ENCODE measurements around the gene NBPF20.
A peak's percentile ranks its signal among the peaks of the same experiment; 100 is the strongest.
"Not testable (repeated sequence)": the region's sequence is repeated elsewhere in the genome, so short reads cannot be mapped to it uniquely, and the experiment has no call there.

NBPF20 gene, protein sequence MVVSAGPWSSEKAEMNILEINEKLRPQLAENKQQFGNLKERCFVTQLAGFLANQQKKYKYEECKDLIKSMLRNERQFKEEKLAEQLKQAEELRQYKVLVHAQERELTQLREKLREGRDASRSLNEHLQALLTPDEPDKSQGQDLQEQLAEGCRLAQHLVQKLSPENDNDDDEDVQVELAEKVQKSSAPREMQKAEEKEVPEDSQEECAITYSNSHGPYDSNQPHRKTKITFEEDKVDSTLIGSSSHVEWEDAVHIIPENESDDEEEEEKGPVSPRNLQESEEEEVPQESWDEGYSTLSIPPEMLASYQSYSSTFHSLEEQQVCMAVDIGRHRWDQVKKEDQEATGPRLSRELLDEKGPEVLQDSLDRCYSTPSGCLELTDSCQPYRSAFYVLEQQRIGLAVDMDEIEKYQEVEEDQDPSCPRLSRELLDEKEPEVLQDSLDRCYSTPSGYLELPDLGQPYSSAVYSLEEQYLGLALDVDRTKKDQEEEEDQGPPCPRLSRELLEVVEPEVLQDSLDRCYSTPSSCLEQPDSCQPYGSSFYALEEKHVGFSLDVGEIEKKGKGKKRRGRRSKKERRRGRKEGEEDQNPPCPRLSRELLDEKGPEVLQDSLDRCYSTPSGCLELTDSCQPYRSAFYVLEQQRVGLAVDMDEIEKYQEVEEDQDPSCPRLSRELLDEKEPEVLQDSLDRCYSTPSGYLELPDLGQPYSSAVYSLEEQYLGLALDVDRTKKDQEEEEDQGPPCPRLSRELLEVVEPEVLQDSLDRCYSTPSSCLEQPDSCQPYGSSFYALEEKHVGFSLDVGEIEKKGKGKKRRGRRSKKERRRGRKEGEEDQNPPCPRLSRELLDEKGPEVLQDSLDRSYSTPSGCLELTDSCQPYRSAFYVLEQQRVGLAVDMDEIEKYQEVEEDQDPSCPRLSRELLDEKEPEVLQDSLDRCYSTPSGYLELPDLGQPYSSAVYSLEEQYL (N-terminal part only)

DNA sequence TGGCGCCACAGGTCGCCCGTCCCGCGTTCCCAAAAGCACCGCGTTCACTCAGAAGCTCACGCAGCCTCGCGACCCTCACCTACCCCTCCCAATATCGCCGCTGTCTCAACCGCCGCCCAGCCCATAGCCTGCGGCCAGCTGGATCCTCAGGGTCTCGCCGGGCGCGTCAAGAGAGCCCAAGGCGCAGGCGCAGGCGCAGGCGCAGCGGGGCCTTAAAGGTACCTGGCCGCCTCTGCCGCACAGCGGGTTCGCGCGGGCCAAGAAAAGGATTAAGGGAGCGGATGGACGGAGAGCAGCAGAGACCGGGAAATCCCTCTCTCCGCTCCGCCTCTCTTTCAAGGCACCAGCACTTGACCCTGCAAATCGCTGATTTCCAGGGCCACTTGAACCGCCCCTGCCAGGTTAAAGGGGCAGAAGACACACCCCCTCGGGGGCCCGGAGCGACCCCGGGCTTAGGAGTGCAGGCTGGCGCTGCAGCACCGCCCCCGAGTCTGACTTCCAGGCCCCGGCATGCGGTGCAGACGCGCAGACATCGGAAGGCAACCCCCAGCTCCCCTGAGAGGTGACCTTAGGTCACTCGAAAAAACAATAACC, at the start of gene NBPF20:
Gene NBPF20, minus strand, starts transcription at position 168 of the 594 bp plus-strand sequence. CDS start 20,331 bp downstream, outside the sequence.
- peak; percentile 66 for DNase-seq (ENCODE audit: low read depth)
- peak within 1 kb of the TSS; percentile 68 for H3K4me3 ChIP-seq (ENCODE audit: low read depth, low read length)
- TF ChIP-seq, protein P1, sequence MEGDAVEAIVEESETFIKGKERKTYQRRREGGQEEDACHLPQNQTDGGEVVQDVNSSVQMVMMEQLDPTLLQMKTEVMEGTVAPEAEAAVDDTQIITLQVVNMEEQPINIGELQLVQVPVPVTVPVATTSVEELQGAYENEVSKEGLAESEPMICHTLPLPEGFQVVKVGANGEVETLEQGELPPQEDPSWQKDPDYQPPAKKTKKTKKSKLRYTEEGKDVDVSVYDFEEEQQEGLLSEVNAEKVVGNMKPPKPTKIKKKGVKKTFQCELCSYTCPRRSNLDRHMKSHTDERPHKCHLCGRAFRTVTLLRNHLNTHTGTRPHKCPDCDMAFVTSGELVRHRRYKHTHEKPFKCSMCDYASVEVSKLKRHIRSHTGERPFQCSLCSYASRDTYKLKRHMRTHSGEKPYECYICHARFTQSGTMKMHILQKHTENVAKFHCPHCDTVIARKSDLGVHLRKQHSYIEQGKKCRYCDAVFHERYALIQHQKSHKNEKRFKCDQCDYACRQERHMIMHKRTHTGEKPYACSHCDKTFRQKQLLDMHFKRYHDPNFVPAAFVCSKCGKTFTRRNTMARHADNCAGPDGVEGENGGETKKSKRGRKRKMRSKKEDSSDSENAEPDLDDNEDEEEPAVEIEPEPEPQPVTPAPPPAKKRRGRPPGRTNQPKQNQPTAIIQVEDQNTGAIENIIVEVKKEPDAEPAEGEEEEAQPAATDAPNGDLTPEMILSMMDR (conservative IDR thresholded peaks at IDR 0.05; ENCODE audit: low read depth, low read length): no peak

DNA sequence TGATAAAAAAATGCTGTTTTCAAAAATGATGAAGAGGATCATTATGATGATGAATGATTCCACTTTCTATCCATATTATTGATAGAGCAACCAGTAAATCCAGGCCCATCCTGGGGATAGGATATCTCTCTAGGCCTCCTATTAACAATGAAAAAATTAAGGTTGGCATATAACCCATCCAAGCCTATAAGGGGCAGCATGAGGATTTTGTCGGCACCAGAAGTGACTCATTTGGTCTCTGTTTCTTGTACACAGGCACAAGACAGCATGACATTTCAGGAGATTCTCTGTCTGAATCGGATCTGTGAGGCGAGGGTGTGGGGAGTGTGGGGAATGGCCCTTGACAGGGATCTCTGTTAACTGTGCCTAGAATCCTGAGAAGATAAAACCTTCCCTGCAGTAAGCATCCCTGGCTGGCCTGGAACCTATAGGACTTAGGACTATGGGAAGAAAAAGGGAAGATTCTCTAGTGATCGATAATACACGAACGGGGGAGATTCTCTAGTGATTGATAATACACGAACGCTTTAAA, 49.5 kb upstream of the NBPF20 start:
- DNase-seq (ENCODE audit: low read depth); H3K4me3 ChIP-seq (ENCODE audit: low read depth, low read length): not testable (repeated sequence)

DNA sequence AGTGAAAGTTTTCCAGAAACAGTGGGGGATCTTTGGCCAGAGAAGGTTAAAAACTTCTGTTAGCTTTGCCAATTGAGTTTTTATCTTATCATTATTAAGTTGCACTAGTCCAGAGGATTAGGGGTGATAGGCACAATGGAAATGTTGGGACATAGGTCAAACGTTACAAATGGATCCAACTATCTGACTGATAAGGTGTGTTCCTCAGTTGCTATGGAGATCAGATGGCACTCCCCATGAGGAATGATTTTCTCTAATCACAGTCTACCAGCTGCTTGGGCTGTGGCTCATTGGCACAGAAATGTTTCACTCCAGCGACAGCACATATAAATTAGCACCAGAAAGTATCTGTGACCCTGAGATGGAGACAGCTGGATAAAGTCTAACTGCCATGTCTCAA, 47.3 kb upstream of the NBPF20 start:
- not testable (repeated sequence) for H3K4me3 ChIP-seq (ENCODE audit: low read depth, low read length); DNase-seq (ENCODE audit: low read depth)

DNA sequence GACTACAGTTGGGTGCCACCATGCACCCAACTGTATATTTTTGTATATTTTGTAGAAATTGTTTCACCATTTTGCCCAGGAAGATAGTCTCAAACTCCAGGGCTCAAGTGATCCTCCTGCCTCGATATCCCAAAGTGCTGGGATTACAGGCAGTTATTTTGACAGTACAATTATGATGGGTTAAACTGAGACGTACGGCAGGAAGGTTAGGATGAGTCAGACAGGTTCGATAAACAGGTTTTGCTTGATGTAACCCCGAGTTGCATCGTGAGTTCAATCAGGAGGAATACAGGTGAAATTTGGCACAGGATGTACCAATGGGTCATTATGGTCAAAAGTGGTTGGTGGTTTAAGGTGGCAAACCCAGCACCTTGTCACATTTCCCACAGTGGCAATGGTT, 46.0 kb upstream of the NBPF20 start:
- H3K4me3 ChIP-seq (ENCODE audit: low read depth, low read length); DNase-seq (ENCODE audit: low read depth): not testable (repeated sequence)

DNA sequence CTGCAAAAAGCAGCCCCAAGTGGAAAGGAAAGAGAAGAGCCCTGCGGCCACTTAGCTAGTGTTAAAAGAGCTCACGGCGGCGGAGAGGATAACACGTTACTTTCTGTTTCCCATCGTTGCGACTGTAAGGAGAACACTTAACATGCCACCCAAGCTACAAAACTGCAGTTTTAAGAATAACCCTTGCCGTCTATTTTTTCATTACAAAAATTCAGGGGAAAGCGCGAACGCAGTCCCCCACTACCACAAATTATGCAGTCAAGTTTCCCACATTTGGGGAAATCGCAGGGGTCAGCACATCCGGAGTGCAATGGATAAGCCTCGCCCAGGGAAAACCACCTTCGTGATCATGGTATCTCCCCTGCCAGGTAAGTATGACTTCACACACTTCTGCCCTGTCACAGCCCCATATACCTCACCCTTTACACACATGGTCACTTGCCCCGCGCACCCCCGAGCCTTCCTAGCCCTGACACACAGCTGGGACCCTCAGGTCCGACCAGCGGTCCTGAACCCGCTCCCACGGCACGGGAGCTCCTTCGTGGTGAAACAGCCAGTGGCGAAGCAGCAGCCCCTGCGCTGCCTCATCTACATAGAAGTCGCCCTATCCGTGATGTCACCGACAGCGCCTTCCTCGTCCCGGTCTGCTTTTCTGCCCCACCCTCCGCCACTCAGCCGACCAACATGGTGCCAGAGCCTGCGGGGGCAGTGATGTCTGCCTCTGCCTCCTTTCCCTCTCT, 40.2 kb upstream of the NBPF20 start:
- H3K4me3 ChIP-seq (ENCODE audit: low read depth, low read length): peak overlapping the region; percentile 48
- DNase-seq (ENCODE audit: low read depth): peak; percentile 91

DNA sequence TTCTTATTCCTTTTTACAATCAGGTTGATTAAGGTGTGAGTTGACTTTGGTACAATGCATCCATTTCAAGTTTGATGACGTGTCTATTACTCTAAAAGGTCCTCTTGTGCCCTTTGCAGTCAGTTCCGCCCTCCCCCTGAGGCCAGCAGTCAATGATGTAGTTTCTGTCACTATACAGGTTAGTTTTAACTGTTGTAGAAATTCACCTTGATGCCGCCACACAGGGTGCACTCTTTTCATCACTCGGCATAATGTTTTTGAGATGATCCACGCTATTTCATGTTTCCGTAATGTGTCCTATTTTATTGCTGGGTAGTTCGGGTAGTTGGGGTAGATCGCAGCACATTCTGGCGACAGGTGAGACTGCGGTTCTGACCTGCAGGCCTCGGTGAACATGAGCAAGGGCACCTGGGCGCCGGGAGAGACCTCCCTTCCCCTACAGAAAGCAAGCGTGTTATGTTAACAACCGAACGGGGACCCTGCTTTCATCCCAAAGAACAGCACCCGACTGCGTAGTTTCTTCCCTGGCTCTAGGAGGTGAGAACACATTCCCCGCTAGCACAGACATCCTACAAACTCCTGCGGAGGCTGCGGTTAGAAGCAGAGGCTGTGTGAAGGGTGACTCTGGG, 39.4 kb upstream of the NBPF20 start:
- not testable (repeated sequence) for DNase-seq (ENCODE audit: low read depth)
- peak overlapping the region; percentile 48 for H3K4me3 ChIP-seq (ENCODE audit: low read depth, low read length)

DNA sequence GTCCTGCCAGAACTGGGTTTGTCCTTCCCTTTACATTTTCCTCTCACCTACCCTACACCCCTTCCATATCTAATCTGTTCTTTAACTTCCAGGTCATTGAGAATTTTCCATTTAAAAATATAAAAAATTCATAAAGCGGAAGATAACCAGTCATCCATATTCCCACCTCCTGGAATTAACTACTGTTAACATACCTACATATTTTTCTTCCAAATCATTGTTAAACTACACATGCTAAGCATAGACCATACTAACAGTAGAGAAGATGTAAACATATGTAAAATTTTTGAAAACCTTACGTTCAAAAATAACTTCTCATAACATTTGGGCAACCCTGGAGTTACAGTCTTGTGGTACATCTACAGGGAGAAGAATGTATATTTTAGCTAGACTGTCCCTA, 38.6 kb upstream of the NBPF20 start:
- not testable (repeated sequence) for H3K4me3 ChIP-seq (ENCODE audit: low read depth, low read length); DNase-seq (ENCODE audit: low read depth)

DNA sequence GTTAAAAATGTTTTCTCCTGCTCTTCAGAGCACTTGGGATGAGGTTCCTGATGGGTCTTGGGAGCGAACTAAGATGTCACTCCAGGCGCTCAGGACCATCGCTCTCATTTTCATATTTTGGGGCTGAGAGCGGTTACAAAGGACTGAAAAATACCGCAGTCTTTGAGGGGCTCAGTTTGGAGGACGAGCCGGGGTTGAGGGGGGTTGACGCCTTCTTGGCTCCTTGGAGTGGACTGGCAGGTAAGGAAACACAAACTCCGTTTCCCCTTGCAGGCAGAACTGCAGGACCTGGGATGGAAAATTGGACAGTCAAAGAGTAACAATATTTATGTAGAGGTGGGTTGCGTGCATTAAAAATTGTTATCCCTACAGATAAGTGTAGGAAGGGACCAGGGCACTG, 35.3 kb upstream of the NBPF20 start:
- not testable (repeated sequence) for DNase-seq (ENCODE audit: low read depth); H3K4me3 ChIP-seq (ENCODE audit: low read depth, low read length)

DNA sequence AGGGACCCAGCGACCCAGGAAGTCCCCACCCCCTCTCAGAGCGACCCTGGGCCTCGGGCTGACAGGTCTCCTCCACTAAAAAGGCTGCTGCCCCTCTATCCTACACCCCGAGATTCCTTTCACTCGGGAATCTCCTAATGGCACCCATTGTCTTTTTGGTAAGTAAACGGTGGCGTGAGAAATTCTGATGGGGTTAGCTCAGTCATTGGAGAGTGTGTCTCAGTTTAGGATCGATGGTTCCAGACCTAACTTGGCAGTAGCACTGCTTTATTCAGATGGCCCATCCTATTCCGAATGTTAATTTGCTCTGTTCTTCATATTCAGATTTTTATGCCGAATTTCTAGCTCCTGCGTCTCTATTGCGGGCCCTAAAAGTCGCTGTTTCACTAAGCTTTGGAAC, 34.6 kb upstream of the NBPF20 start:
- not testable (repeated sequence) for DNase-seq (ENCODE audit: low read depth)
- peak overlapping the region; percentile 20 for H3K4me3 ChIP-seq (ENCODE audit: low read depth, low read length)

DNA sequence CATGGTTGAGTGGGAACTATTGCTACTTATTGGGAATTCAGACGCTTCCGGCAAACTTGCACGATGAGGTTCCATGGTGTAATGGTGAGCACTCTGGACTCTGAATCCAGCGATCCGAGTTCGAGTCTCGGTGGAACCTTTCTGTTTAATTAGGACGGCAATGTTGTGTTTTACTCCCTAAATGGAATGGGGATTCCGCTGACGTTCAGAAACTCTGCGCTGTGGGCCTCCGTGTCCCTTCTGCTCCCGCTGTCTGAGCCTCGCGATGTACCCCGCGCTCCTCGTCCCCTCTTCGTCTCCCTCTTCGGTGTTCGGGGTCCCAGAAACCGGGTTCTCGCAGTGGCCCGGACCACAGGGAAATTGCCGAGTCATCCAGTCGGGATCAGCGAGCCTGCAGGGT, 34.2 kb upstream of the NBPF20 start:
- H3K4me3 ChIP-seq (ENCODE audit: low read depth, low read length); DNase-seq (ENCODE audit: low read depth): not testable (repeated sequence)

DNA sequence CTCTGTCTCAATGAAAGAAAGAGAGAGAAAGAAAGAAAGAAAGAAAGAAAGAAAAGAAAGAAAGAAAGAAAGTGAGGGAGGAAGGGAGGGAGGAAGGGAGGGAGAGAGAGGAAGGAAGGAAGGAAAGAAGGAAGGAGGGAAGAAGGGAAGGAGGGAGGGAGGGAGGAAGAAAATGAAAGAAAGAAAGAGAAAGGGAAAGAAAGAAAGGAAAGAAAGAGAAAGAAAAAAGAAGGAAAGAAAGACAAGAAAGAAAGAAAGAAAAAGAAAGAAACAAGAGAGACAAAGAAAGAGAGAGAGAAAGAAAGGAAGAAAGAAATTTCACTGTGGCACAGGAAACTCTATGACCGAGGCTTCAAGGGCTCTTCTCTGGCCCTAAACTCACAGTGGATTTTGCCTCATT, 33.7 kb upstream of the NBPF20 start:
- H3K4me3 ChIP-seq (ENCODE audit: low read depth, low read length); DNase-seq (ENCODE audit: low read depth): not testable (repeated sequence)

DNA sequence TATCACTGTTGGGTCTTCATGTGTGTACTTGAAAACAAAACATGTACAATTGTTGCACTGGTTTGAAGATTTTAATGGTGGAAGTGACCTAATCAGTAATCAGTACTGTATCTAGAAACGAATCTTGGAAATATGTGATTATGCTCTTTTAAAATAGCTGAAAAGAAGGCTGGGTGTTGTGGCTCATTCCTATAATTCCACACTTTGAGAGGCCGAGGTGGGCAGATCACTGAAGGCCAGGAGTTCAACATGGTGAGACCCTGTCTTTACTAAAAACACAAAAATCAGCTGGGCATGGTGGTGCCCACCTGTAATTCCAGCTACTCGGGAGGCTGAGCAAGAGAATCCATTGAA, 29.4 kb upstream of the NBPF20 start:
- H3K4me3 ChIP-seq (ENCODE audit: low read depth, low read length); DNase-seq (ENCODE audit: low read depth): not testable (repeated sequence)

DNA sequence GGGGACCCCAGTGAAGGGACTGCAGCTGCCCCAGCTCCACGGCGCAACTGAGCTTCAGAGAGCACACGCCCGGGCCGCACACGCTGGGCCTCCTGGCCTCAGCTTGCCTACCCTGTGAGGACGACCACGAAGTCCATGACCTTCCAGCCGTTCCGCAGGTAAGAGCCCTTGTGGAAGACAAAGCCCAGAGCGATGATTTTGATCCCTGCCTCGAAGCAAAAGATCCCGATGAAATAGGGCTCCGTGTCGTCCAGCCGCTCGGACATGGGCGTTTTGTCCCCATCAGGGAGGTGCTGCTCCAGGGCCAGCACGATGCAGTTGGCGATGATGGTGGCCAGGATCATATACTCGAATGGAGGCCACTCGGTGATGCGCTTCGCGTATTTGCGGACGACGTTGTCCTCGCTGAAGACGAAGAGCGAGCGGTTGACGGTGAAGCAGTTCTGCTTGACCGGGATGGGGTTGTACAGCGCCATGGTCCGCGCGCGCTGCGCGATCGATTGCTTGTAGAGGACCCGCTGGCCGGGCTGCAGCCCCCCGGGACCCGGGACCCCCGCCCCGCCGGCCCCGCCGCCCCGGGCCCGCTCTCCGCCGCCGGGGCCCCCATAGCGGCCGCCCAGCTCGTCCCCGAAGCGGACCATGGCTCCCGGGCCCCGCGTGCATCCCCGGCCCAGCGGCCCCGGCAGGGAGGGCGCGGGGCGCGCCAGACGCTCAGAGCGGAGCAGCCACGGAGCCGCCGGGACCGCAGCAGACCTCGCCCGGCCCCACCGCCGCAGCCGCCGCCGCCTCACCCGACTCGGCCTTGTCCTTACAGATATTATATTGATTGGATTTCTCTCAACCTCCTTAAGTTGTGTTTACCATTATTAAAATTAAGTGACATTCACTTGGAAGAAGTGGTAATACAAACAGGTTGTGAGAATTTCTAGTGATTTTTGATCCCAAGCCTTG, 28.7 kb upstream of the NBPF20 start:
- not testable (repeated sequence) for H3K4me3 ChIP-seq (ENCODE audit: low read depth, low read length); DNase-seq (ENCODE audit: low read depth)

DNA sequence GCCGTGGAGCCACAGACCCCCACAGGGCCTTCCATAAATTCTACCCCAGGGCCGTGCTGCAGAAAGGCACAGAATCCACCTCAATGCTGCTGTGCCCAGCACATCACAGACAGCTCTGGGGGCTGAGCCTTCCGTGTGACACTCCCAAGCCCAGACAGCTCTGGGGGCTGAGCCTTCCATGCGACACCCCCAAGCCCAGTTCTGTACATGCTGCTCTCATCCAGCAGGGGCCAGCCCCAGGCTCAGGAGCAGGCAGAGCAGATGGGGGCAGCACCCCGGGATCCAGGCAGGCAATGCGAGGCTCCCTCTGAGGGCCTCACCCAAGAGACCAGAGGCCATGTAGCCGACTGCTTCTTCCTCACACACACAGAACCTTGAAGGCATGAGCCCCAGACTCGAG, 27.1 kb upstream of the NBPF20 start:
- not testable (repeated sequence) for H3K4me3 ChIP-seq (ENCODE audit: low read depth, low read length); DNase-seq (ENCODE audit: low read depth)

DNA sequence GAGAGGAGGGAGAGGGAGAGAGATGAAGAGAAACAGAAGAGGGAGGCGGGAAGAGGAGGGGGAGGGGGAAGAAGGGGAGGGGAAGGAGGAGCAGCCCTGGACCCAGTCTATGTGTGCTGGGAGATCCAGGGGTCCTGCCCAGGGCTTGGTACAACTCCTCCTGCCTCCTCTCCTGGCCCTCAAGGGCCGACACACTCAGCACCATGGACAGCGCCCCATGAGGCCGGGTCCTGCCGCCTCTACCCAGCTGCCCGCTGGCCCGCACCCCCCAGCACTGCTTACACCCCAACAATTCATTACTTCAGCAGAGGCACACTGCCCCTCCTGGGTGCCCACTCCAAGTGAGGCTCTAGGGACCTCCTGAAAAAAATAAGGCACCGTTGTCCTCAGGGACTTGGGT, 26.5 kb upstream of the NBPF20 start:
- H3K4me3 ChIP-seq (ENCODE audit: low read depth, low read length); DNase-seq (ENCODE audit: low read depth): not testable (repeated sequence)

DNA sequence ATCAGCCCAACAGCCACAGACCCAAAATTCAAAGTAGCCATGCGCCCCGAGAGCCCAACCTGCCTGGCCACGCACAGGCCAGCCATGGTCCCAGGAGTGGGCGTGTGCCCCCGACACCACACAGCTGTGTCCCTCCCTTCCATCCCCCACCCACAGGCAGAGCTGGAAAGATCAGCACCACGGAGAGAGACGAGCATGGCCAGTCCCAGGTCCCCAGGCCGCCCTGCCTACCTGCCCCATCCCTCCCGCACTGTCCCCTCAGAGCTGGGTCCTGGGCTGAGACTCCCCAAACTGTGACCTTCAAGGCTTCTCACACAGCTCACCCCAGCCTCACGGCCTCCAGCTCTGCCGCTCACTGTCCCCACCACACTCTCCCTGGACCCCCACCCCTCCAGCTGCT, 19.8 kb upstream of the NBPF20 start:
- DNase-seq (ENCODE audit: low read depth); H3K4me3 ChIP-seq (ENCODE audit: low read depth, low read length): not testable (repeated sequence)

All from choroid plexus epithelial cell (primary cell).